IPS DF 6.9 (cell line): ENCODE measurements around the gene WDR62.

ENCODE experiments used
- DNase-seq: peaks from one replicate; pipeline ENCODE4 v3.0.0-alpha.2; 2013; ENCODE audit warnings: low read depth, low spot score
- H3K27ac ChIP-seq: one replicate; pipeline ENCODE4 v1.5.1; 2013; ENCODE audit warnings: low read length, control low read depth
- H3K27me3 ChIP-seq: 2 replicates; pipeline ENCODE4 v1.6.1; 2013; ENCODE audit warnings: mild to moderate bottlenecking, low read length; ENCODE audit not compliant: control insufficient read depth, insufficient read depth
- H3K36me3 ChIP-seq: 2 replicates; pipeline ENCODE4 v1.6.1; 2013; ENCODE audit warnings: low read length; ENCODE audit not compliant: control insufficient read depth, insufficient read depth
- H3K4me1 ChIP-seq: 2 replicates; pipeline ENCODE4 v1.6.1; 2013; ENCODE audit warnings: low read length; ENCODE audit not compliant: control insufficient read depth, insufficient read depth
- H3K4me3 ChIP-seq: 2 replicates; pipeline ENCODE4 v1.5.1; 2013; ENCODE audit warnings: mild to moderate bottlenecking, low read length
- H3K9me3 ChIP-seq: 2 replicates; pipeline ENCODE4 v1.6.1; 2013; ENCODE audit warnings: low read length, inconsistent platforms; ENCODE audit not compliant: control insufficient read depth, insufficient read depth
- WGBS: extraction: QIAGEN DNeasy Blood & Tissue Kit; methylation state at CpG from one replicate; pipeline ENCODE4 v1.1.7; 2013; ENCODE audit warnings: mixed read lengths, missing lambda C conversion rate; ENCODE audit not compliant: insufficient read length, insufficient coverage; 5-methylcytosine and 5-hydroxymethylcytosine counted together

Gene WDR62

DNA sequence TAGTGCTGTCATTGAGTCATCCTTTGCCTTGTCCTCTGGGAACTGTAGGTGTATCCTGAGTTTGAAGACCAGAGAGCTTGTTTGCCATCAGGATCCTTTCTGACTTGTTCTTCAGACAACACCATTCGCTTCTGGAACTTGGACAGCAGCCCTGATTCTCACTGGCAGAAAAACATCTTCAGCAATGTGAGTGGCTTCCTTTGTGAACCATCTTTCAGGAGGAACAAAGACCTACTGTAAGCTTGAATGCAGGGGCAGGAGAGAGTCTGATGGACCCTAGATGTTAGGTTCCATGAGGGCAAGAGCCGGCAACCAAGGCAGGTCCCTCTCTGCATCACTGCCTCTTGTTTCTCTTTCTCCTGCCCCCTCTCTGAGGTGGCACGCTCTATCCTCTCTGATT lies 26.7 kb downstream of the WDR62 start:
- Histone ChIP-seq H3K4me3 (no peak overlapping the region), H3K9me3 (no peaks in the 10 kb centered on the region), H3K27me3 (no peaks in the 10 kb centered on the region), H3K4me1 (no peaks in the 10 kb centered on the region), H3K36me3 (peaks cover 37% of the 10 kb centered on the region), H3K27ac (no peak overlapping the region)
- DNase-seq, result no peak
- no CpG with 5 or more reads among the region's 3 CpGs for WGBS

DNA sequence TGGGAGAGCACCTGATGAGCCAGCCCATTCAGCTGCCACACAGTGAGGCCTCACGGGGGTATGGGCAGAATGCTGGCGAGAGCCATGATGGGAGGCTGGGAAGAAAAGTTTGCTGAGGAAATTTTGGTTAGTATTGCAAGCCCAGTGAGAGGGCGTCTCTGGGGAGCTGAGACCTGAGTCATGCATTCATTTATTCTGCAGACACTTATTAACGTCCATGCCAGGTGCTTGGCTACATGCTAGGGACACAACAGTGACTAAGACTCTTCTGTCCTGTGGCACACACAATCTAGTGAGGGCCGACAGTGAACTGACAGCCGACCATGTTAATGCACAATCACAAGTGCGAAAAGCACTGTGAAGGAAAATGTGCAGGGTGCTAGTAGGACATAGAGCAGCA lies 27.2 kb downstream of the WDR62 start:
- no peaks in the 10 kb centered on the region for H3K27me3 ChIP-seq
- DNase-seq, result no peak
- no peaks in the 10 kb centered on the region for H3K4me1 ChIP-seq
- no peak overlapping the region for H3K4me3 ChIP-seq
- no peak overlapping the region for H3K27ac ChIP-seq
- WGBS, result no CpG with 5 or more reads among the region's 7 CpGs
- no peaks in the 10 kb centered on the region for H3K9me3 ChIP-seq
- H3K36me3 ChIP-seq, result peaks cover 40% of the 10 kb centered on the region

DNA sequence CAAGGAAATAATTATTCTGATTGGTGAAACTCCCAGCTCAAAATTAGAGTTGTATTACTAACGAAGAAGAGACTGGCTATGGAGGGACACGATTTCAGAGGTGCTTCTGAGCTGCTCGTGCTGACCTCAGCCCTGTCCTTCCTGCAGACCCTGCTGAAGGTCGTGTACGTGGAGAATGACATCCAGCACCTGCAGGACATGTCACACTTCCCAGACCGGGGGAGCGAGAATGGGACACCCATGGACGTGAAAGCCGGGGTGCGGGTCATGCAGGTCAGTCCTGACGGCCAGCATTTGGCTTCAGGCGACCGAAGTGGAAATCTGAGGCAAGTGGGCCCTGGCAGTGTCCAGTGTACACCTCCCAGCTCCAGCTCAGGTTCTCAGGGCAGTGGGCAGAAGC lies 28.2 kb downstream of the WDR62 start:
- H3K9me3 ChIP-seq, result no peaks in the 10 kb centered on the region
- no peak for DNase-seq
- WGBS, result no CpG with 5 or more reads among the region's 13 CpGs
- no peak overlapping the region for H3K27ac ChIP-seq
- no peaks in the 10 kb centered on the region for H3K4me1 ChIP-seq
- no peak overlapping the region for H3K4me3 ChIP-seq
- no peaks in the 10 kb centered on the region for H3K27me3 ChIP-seq
- H3K36me3 ChIP-seq, result peaks cover 43% of the 10 kb centered on the region

DNA sequence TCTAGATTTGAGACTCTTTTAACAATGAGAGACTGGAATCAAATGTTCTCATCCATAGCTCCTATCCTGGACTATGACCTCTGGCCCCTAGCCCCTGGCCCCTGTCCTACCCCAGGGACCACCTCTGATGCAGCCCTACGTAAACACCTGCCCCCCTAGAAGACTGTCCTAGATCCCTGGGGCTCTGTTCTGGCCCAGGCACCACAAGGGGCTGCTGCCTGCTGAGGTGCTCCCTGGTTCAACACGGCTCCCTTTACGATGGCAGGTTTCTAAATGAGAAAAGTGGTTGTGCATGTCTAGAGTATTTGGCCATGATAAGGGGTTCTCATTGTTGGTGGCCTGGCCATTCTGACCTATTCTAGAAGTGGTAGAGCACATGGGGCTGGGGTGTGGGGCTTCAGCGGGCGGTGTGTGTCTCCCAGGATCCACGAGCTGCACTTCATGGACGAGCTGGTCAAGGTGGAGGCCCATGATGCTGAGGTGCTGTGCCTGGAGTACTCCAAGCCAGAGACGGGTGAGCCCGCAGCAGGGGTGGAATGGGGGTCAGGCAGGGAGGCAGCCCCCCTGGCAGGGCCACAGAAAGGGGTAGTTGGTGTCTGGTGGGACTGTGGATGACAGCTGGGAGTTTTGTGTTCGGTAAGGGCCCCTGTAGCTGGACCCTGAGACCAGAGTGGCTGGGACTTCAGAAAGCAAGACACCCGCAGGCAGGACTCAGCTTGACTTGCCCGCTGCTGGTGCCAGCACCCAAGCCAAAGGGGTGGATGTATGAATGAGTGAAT lies 29.7 kb downstream of the WDR62 start:
- Histone ChIP-seq H3K4me1 (no peaks in the 10 kb centered on the region), H3K4me3 (no peak overlapping the region), H3K36me3 (peaks cover 49% of the 10 kb centered on the region), H3K27me3 (no peaks in the 10 kb centered on the region), H3K27ac (no peak overlapping the region), H3K9me3 (no peaks in the 10 kb centered on the region)
- no peak for DNase-seq
- no CpG with 5 or more reads among the region's 12 CpGs for WGBS

DNA sequence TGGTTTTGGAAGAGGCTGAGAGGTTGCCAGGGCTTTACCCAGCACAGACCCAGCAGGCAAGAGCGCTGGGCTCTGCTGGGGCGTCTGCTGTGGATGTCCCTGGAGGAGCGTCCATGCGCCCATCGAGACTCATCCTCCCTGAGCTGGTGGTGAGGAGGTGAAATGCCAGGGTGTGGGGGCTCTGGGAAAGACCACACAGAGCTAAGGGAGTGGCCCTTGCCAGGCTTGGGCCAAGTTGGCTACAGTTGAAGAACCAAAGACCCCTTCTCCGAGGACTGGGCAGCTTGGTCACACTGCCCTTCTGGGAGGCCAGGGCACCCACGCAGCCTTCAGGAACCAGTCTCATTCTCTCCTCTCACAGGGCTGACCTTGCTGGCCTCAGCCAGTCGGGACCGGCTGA lies 31.6 kb downstream of the WDR62 start:
- Histone ChIP-seq H3K27ac (no peak overlapping the region), H3K4me1 (no peaks in the 10 kb centered on the region), H3K27me3 (no peaks in the 10 kb centered on the region), H3K9me3 (no peaks in the 10 kb centered on the region), H3K4me3 (no peak overlapping the region), H3K36me3 (peaks cover 62% of the 10 kb centered on the region)
- DNase-seq, result no peak
- WGBS, result no CpG with 5 or more reads among the region's 9 CpGs

DNA sequence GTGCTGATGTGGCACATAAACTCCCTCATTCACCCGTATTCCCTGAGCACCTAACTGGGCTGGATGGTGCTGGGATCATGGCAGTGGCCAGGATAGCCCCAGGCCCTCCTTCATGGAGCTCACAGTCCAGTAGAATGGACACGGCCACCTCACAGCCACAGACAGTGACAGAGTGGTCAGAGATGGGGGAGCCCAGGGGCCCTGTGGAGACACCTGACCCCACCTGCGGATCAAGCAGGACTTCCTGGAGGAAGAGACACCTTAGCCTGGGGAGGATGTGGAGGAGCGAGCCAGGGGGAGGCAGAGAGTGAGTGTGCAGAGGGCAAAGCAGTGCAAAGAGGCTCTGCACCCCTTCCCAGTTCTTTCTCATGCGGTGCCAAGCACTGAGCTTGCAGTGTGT lies 35.1 kb downstream of the WDR62 start:
- Histone ChIP-seq H3K27ac (no peak overlapping the region), H3K9me3 (no peaks in the 10 kb centered on the region), H3K36me3 (peaks cover 39% of the 10 kb centered on the region), H3K4me3 (no peak overlapping the region), H3K4me1 (no peaks in the 10 kb centered on the region), H3K27me3 (no peaks in the 10 kb centered on the region)
- no peak for DNase-seq
- WGBS, result no CpG with 5 or more reads among the region's 5 CpGs

DNA sequence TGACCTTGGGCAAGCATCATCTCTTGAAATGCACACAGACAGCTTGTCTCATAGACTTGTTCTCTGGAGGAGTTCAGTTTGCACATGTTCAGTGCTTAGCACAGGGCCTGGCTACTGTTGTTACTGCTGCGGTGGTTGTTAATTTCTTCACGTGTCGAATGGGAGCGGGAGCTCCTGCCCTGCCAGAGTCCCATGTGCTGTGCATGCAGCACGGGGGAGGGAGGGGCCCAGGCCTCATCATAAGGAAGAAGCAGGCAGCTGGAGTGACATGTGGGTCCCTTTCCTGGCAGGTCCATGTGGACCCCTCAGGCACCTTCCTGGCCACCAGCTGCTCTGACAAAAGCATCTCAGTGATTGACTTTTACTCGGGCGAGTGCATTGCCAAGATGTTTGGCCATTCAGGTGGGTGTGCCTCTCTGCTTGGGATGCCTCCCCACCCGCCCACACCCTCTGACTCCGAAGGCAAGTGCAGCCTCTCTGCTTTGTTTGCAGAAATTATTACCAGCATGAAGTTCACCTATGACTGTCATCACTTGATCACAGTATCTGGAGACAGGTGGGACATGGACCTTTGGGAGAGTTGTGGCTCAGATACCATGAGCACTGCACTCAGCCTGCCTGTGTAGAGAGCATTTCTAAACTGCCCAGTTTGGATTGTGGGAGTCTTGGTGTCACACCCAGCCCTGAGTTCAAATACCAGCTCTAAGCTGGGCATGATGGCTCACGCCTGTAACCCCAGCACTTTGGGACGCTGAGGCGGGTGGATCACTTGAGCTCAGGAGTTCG lies 36.4 kb downstream of the WDR62 start:
- H3K9me3 ChIP-seq, result no peaks in the 10 kb centered on the region
- WGBS, result no CpG with 5 or more reads among the region's 13 CpGs
- H3K27ac ChIP-seq, result no peak overlapping the region
- no peak for DNase-seq
- peaks cover 39% of the 10 kb centered on the region for H3K36me3 ChIP-seq
- no peak overlapping the region for H3K4me3 ChIP-seq
- no peaks in the 10 kb centered on the region for H3K27me3 ChIP-seq
- no peaks in the 10 kb centered on the region for H3K4me1 ChIP-seq

DNA sequence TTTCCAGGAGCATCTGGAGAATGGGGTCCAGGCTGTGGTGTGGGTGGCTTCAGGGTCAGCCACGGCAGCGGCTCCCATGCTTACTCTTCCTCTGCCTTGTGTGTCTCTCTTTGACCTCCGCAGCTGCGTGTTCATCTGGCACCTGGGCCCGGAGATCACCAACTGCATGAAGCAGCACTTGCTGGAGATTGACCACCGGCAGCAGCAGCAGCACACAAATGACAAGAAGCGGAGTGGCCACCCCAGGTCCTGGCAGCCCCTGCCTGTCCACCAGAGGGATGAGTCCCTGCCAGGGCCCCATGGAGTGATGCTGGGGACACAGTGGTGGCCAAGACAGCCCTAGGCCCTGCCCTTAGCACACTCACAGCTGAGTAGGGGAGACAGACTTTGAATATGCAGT lies 37.9 kb downstream of the WDR62 start:
- Histone ChIP-seq H3K27ac (no peak overlapping the region), H3K27me3 (no peaks in the 10 kb centered on the region), H3K4me3 (no peak overlapping the region), H3K36me3 (peaks cover 38% of the 10 kb centered on the region), H3K9me3 (no peaks in the 10 kb centered on the region), H3K4me1 (no peaks in the 10 kb centered on the region)
- DNase-seq, result no peak
- WGBS, result no CpG with 5 or more reads among the region's 7 CpGs

DNA sequence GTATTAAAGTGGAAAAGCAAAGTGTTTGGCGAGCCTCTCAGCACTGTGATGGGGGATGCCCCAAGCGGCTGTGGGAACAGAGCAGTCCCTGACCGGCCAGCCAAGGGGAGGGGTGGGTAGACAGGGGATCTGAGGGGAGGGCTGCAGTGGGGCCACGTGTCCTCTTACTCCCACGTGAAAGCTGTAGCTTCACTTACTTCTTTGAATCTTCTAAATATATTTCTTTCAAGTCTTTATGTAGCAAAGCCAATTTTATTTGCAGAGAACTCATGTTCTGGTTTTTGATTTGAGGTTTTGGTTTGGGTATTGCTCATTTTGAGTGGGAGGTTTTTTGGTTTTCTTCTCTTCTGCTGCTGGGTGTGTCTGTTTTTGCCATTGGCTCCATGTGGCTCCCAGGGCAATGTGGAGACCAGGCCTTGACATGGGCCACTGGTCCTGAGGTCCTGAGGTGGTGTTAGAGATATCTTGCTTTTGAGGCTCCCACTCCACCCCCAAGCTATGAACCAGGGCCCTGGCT lies 38.5 kb downstream of the WDR62 start:
- peaks cover 35% of the 10 kb centered on the region for H3K36me3 ChIP-seq
- H3K27ac ChIP-seq, result no peak overlapping the region
- H3K4me1 ChIP-seq, result no peaks in the 10 kb centered on the region
- no CpG with 5 or more reads among the region's 5 CpGs for WGBS
- DNase-seq, result no peak
- H3K27me3 ChIP-seq, result no peaks in the 10 kb centered on the region
- no peaks in the 10 kb centered on the region for H3K9me3 ChIP-seq
- H3K4me3 ChIP-seq, result no peak overlapping the region

DNA sequence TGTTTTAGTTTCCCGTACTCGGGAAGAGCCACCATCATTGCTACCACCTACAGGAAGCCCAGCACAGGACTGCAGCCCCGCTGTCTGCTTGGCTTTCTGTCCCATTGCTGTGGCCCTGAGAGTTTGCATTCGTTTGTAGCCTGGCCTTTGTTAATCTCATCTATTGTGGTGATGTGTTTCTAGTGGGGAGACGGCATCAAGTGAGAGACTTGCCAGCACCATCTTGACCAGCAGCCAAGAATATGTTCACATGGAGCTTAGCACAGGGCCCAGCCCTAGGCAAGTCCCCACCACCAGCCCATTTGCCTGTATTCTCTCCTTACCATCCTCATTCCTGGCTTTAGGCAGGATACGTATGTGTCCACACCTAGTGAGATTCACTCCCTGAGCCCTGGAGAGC lies 39.0 kb downstream of the WDR62 start:
- H3K27me3 ChIP-seq, result no peaks in the 10 kb centered on the region
- H3K9me3 ChIP-seq, result no peaks in the 10 kb centered on the region
- H3K4me1 ChIP-seq, result no peaks in the 10 kb centered on the region
- H3K36me3 ChIP-seq, result peaks cover 32% of the 10 kb centered on the region
- H3K27ac ChIP-seq, result no peak overlapping the region
- no CpG with 5 or more reads among the region's 6 CpGs for whole genome bisulfite sequencing
- no peak for DNase-seq
- H3K4me3 ChIP-seq, result no peak overlapping the region
